SHP77 (cell line): ENCODE data around the gene APOBEC2.

ENCODE experiments used
- DNase-seq, 2 experiments: peaks; one replicate each; lab custom pipeline; 2025; lab: John Stamatoyannopoulos, UW

The APOBEC2 gene

GRCh38 chr6:41037107-41037900 is 15.7 kb upstream of the APOBEC2 start:
- DNase-seq = no peak

GRCh38 chr6:41038205-41038604 is 14.8 kb upstream of the APOBEC2 start:
- no peak for DNase-seq

GRCh38 chr6:41039060-41039998 is 13.7 kb upstream of the APOBEC2 start, which contains the start of gene UNC5CL:
Gene UNC5CL, minus strand, starts transcription at chr6:41039221. Its CDS starts 4,147 bp downstream, at chr6:41035074.
- DNase-seq = peak; percentile 44 to 59

- no peak for DNase-seq
These were observed 12.7 kb upstream of the APOBEC2 start for GRCh38 chr6:41040101-41040939.

GRCh38 chr6:41040940-41041536 is 12.0 kb upstream of the APOBEC2 start:
- no peak for DNase-seq

- no peak for DNase-seq
These were observed 10.6 kb upstream of the APOBEC2 start, which contains the start of gene TSPO2 for GRCh38 chr6:41042226-41043055. Gene TSPO2, plus strand, starts transcription at chr6:41042467. Its CDS starts 519 bp downstream, at chr6:41042986.

- no peak for DNase-seq
These were observed 9.9 kb upstream of the APOBEC2 start for GRCh38 chr6:41043151-41043550.

GRCh38 chr6:41045664-41046063 is 7.3 kb upstream of the APOBEC2 start:
- no peak for DNase-seq

- no peak for DNase-seq
These were observed 6.9 kb upstream of the APOBEC2 start for GRCh38 chr6:41046084-41046483.

GRCh38 chr6:41047306-41047705 is 5.7 kb upstream of the APOBEC2 start:
- no peak for DNase-seq

- no peak for DNase-seq
These were observed 5.0 kb upstream of the APOBEC2 start for GRCh38 chr6:41047745-41048732.

GRCh38 chr6:41049521-41049920 is 3.5 kb upstream of the APOBEC2 start:
- no peak for DNase-seq

GRCh38 chr6:41049955-41050354 is 3.0 kb upstream of the APOBEC2 start:
- no peak for DNase-seq

- no peak for DNase-seq
These were observed 2.5 kb upstream of the APOBEC2 start for GRCh38 chr6:41050536-41050935.

GRCh38 chr6:41051873-41052272 is 1.1 kb upstream of the APOBEC2 start:
- DNase-seq = no peak

- DNase-seq = no peak
These were observed 1.5 kb downstream of the APOBEC2 start for GRCh38 chr6:41054511-41054910.

- DNase-seq = peak; percentile 44 to 78
These were observed 2.1 kb downstream of the APOBEC2 start for GRCh38 chr6:41055149-41055548.

GRCh38 chr6:41056768-41057490 is 3.9 kb downstream of the APOBEC2 start:
- DNase-seq = no peak

GRCh38 chr6:41058783-41059181 is 5.8 kb downstream of the APOBEC2 start:
- no peak for DNase-seq
